Activated CD4-positive, alpha-beta memory T cell treated with anti-CD3 and anti-CD28 coated beads for 36 hours (primary cell): ENCODE results near the gene NSMCE4A. TPM values are rescaled to one million over a fixed set of nuclear protein-coding genes. Genes with fewer than 3 reads are reported as not detected.
"Not testable (repeated sequence)": the region's sequence is repeated elsewhere in the genome, so short reads cannot be mapped to it uniquely, and the experiment has no call there.

ENCODE experiments used
- CTCF ChIA-PET: fragments of 350-600 bp; sonication (Branson Sonifier 250); formaldehyde crosslinking; loops from one replicate; lab custom pipeline; 2021; ENCODE audit warnings: antibody characterized with exemption, inconsistent platforms; lab: Charles Lee
- POLR2A ChIA-PET: fragments of 350-600 bp; sonication (Branson Sonifier 250); formaldehyde crosslinking; loops from one replicate; lab custom pipeline; 2021; ENCODE audit warnings: antibody characterized with exemption; lab: Charles Lee
- DNase-seq: peaks from one replicate; pipeline ENCODE4 v3.0.0-alpha.2; 2020
- H3K27ac Mint-ChIP-seq: one replicate; pipeline ENCODE4 v1.8.0; 2021; ENCODE audit warnings: mixed read lengths
- H3K27me3 Mint-ChIP-seq: one replicate; pipeline ENCODE4 v1.8.0; 2021; ENCODE audit warnings: mixed read lengths
- H3K36me3 Mint-ChIP-seq: one replicate; pipeline ENCODE4 v1.8.0; 2021; ENCODE audit warnings: mixed read lengths
- H3K4me1 Mint-ChIP-seq: one replicate; pipeline ENCODE4 v1.8.0; 2021; ENCODE audit warnings: low read depth, mixed read lengths
- H3K4me3 Mint-ChIP-seq: one replicate; pipeline ENCODE4 v1.8.0; 2021; ENCODE audit warnings: mild to moderate bottlenecking, mixed read lengths
- H3K9me3 Mint-ChIP-seq: one replicate; pipeline ENCODE4 v1.8.0; 2021; ENCODE audit warnings: mixed read lengths
- intact Hi-C: fragments of 100-400 bp; cut with micrococcal nuclease; formaldehyde crosslinking; loops from one replicate; pipeline ENCODE4 v1.15.1; 2023
- total RNA-seq, 2 experiments: library from RNA; stranded (reverse); gene quantifications; one replicate each; pipeline ENCODE4 v1.2.3, GENCODE V29; 2021

The NSMCE4A gene
- 10 to 100 TPM; 50.8 to 53.9 TPM for total RNA-seq

GRCh38 chr10:121974535-121975294 lies at the start of gene NSMCE4A:
Gene NSMCE4A (minus strand): TSS chr10:121975217. CDS start chr10:121975165, 52 bp downstream.
- H3K27me3 Mint-ChIP-seq, result no peaks in the 10 kb centered on the region
- peak within 1 kb of the TSS; percentile 75 for H3K4me3 Mint-ChIP-seq
- peak within 1 kb of the TSS; percentile 67 for H3K27ac Mint-ChIP-seq
- ChIA-PET CTCF (interaction anchor here (0.8 to 2.4 kb wide), 5 partner anchors 9 to 1026 kb away, joined by 3 to 10 read pairs (median 3); partner anchors contain the start of gene ATE1), POLR2A (interaction anchor here (2.0 kb wide), 1 partner anchor 46 kb away, joined by 9 read pairs; the partner anchor contains the start of gene ATE1)
- intact Hi-C loops, result loop anchor here (1.0 kb wide), 1 partner anchor 46 kb away; the partner anchor contains the start of gene ATE1
- H3K9me3 Mint-ChIP-seq, result peaks cover 4% of the 10 kb centered on the region
- peak; percentile 78 for DNase-seq
- H3K4me1 Mint-ChIP-seq, result peaks cover 20% of the 10 kb centered on the region
- H3K36me3 Mint-ChIP-seq, result peaks cover 19% of the 10 kb centered on the region

- POLR2A ChIA-PET, H3K4me1 Mint-ChIP-seq, H3K36me3 Mint-ChIP-seq, CTCF ChIA-PET, intact Hi-C loops, H3K4me3 Mint-ChIP-seq, DNase-seq, H3K27me3 Mint-ChIP-seq, H3K27ac Mint-ChIP-seq, H3K9me3 Mint-ChIP-seq: not testable (repeated sequence)
Observed at GRCh38 chr10:122023257-122023656, 48.2 kb upstream of the NSMCE4A start.

GRCh38 chr10:122022276-122022675 lies 47.3 kb upstream of the NSMCE4A start:
- Mint-ChIP-seq H3K4me3 (no peak overlapping the region), H3K4me1 (no peaks in the 10 kb centered on the region), H3K27me3 (peaks cover 4% of the 10 kb centered on the region), H3K36me3 (no peaks in the 10 kb centered on the region), H3K27ac (no peak overlapping the region), H3K9me3 (no peaks in the 10 kb centered on the region)
- ChIA-PET CTCF (no interaction called here), POLR2A (no interaction called here)
- intact Hi-C loops, result no loop called here
- no peak for DNase-seq

- Mint-ChIP-seq H3K4me1 (no peaks in the 10 kb centered on the region), H3K9me3 (no peaks in the 10 kb centered on the region), H3K27ac (no peak overlapping the region), H3K4me3 (no peak overlapping the region), H3K36me3 (no peaks in the 10 kb centered on the region), H3K27me3 (peaks cover 4% of the 10 kb centered on the region)
- CTCF ChIA-PET, result no interaction called here
- no peak for DNase-seq
- intact Hi-C loops, result no loop called here
- POLR2A ChIA-PET, result no interaction called here
Observed at GRCh38 chr10:122021828-122022227, 46.8 kb upstream of the NSMCE4A start.

GRCh38 chr10:122021379-122021778 lies 46.4 kb upstream of the NSMCE4A start:
- H3K4me3 Mint-ChIP-seq, result no peak overlapping the region
- DNase-seq, result no peak
- CTCF ChIA-PET, result no interaction called here
- POLR2A ChIA-PET, result no interaction called here
- intact Hi-C loops, result no loop called here
- H3K36me3 Mint-ChIP-seq, result no peaks in the 10 kb centered on the region
- H3K9me3 Mint-ChIP-seq, result no peaks in the 10 kb centered on the region
- peaks cover 5% of the 10 kb centered on the region for H3K27me3 Mint-ChIP-seq
- no peak overlapping the region for H3K27ac Mint-ChIP-seq
- no peaks in the 10 kb centered on the region for H3K4me1 Mint-ChIP-seq

- CTCF ChIA-PET, result no interaction called here
Observed at GRCh38 chr10:122020226-122020625, 45.2 kb upstream of the NSMCE4A start.

GRCh38 chr10:122019414-122019975 lies 44.5 kb upstream of the NSMCE4A start:
- Mint-ChIP-seq H3K4me3 (no peak overlapping the region), H3K36me3 (no peaks in the 10 kb centered on the region), H3K27me3 (peaks cover 8% of the 10 kb centered on the region), H3K27ac (no peak overlapping the region), H3K4me1 (no peaks in the 10 kb centered on the region), H3K9me3 (no peaks in the 10 kb centered on the region)
- DNase-seq, result no peak
- CTCF ChIA-PET, result no interaction called here
- POLR2A ChIA-PET, result no interaction called here
- intact Hi-C loops, result no loop called here

More at GRCh38 chr10:122020226-122020625, 45.2 kb upstream of the NSMCE4A start:
- H3K4me1 Mint-ChIP-seq, result no peaks in the 10 kb centered on the region
- no peak overlapping the region for H3K27ac Mint-ChIP-seq
- H3K9me3 Mint-ChIP-seq, result no peaks in the 10 kb centered on the region
- peaks cover 5% of the 10 kb centered on the region for H3K27me3 Mint-ChIP-seq
- POLR2A ChIA-PET, result no interaction called here
- intact Hi-C loops, result no loop called here
- DNase-seq, result no peak
- no peaks in the 10 kb centered on the region for H3K36me3 Mint-ChIP-seq
- no peak overlapping the region for H3K4me3 Mint-ChIP-seq

- H3K36me3 Mint-ChIP-seq, result no peaks in the 10 kb centered on the region
- no peaks in the 10 kb centered on the region for H3K4me1 Mint-ChIP-seq
- DNase-seq, result no peak
- intact Hi-C loops, result no loop called here
- peaks cover 9% of the 10 kb centered on the region for H3K27me3 Mint-ChIP-seq
- ChIA-PET CTCF (no interaction called here), POLR2A (no interaction called here)
- H3K9me3 Mint-ChIP-seq, result no peaks in the 10 kb centered on the region
- no peak overlapping the region for H3K27ac Mint-ChIP-seq
- H3K4me3 Mint-ChIP-seq, result no peak overlapping the region
Observed at GRCh38 chr10:122018951-122019413, 44.0 kb upstream of the NSMCE4A start.

GRCh38 chr10:122018491-122018890 lies 43.5 kb upstream of the NSMCE4A start:
- DNase-seq, result no peak
- no peak overlapping the region for H3K4me3 Mint-ChIP-seq
- no peaks in the 10 kb centered on the region for H3K36me3 Mint-ChIP-seq
- intact Hi-C loops, result no loop called here
- no peaks in the 10 kb centered on the region for H3K9me3 Mint-ChIP-seq
- POLR2A ChIA-PET, result no interaction called here
- H3K27me3 Mint-ChIP-seq, result peaks cover 9% of the 10 kb centered on the region
- CTCF ChIA-PET, result no interaction called here
- H3K27ac Mint-ChIP-seq, result no peak overlapping the region
- H3K4me1 Mint-ChIP-seq, result no peaks in the 10 kb centered on the region

GRCh38 chr10:122017926-122018325 lies 42.9 kb upstream of the NSMCE4A start:
- DNase-seq, H3K36me3 Mint-ChIP-seq, H3K4me1 Mint-ChIP-seq, intact Hi-C loops, POLR2A ChIA-PET, H3K9me3 Mint-ChIP-seq, CTCF ChIA-PET, H3K4me3 Mint-ChIP-seq, H3K27ac Mint-ChIP-seq: not testable (repeated sequence)
- peaks cover 13% of the 10 kb centered on the region for H3K27me3 Mint-ChIP-seq

GRCh38 chr10:122014652-122015248 lies 39.7 kb upstream of the NSMCE4A start:
- ChIA-PET POLR2A (no interaction called here), CTCF (no interaction called here)
- no peak overlapping the region for H3K4me3 Mint-ChIP-seq
- no peaks in the 10 kb centered on the region for H3K4me1 Mint-ChIP-seq
- intact Hi-C loops, result no loop called here
- no peak overlapping the region for H3K27ac Mint-ChIP-seq
- H3K27me3 Mint-ChIP-seq, result peaks cover 29% of the 10 kb centered on the region
- no peaks in the 10 kb centered on the region for H3K36me3 Mint-ChIP-seq
- no peak for DNase-seq
- no peaks in the 10 kb centered on the region for H3K9me3 Mint-ChIP-seq

- no peak overlapping the region for H3K4me3 Mint-ChIP-seq
- ChIA-PET POLR2A (no interaction called here), CTCF (no interaction called here)
- H3K36me3 Mint-ChIP-seq, result no peaks in the 10 kb centered on the region
- DNase-seq, result no peak
- peaks cover 25% of the 10 kb centered on the region for H3K27me3 Mint-ChIP-seq
- no peak overlapping the region for H3K27ac Mint-ChIP-seq
- intact Hi-C loops, result no loop called here
- H3K9me3 Mint-ChIP-seq, result no peaks in the 10 kb centered on the region
- no peaks in the 10 kb centered on the region for H3K4me1 Mint-ChIP-seq
Observed at GRCh38 chr10:122013311-122013780, 38.3 kb upstream of the NSMCE4A start.
